Activated CD4-positive, alpha-beta T cell treated with anti-CD3 and anti-CD28 coated beads, Interleukin-2, amount 50 U/mL, for 48 hours (primary cell): ENCODE measurements around the gene OSER1.

Experiments
- DNase-seq, 2 experiments: peaks; one replicate each; pipeline ENCODE4 v3.0.0-alpha.2; 2020

Gene OSER1

GRCh38 chr20:44223721-44224120, 13.2 kb upstream of the OSER1 start:
- DNase-seq, result no peak

GRCh38 chr20:44222633-44223368, 12.2 kb upstream of the OSER1 start:
- DNase-seq, result no peak

GRCh38 chr20:44222027-44222426, 11.5 kb upstream of the OSER1 start:
- no peak for DNase-seq

- no peak for DNase-seq
Measured at GRCh38 chr20:44221368-44221954, 10.9 kb upstream of the OSER1 start.

DNA sequence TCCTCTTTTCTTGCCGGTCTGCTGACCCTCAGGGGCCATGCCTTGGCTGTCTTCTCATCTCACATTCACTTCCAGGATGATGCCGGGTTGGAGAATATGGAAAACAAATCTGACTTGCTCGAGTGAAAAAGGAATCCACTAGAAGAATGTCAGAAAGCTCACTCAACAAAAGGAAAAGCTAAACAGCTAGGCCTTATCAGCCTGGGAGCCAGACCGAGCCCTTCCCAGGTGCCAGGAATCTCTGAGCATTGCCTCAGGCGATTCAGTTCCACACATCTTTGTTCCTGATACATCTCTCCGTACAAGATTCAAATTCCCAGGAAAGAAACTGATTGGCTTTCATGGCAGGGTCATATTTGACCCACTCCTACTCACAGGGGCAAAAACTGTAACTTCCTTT, 9.2 kb upstream of the OSER1 start:
- no peak for DNase-seq

- no peak for DNase-seq
Measured at GRCh38 chr20:44219170-44219730, 8.7 kb upstream of the OSER1 start.

- DNase-seq, result peak; percentile 41 to 45
Measured at GRCh38 chr20:44218446-44218845, 7.9 kb upstream of the OSER1 start.

DNA sequence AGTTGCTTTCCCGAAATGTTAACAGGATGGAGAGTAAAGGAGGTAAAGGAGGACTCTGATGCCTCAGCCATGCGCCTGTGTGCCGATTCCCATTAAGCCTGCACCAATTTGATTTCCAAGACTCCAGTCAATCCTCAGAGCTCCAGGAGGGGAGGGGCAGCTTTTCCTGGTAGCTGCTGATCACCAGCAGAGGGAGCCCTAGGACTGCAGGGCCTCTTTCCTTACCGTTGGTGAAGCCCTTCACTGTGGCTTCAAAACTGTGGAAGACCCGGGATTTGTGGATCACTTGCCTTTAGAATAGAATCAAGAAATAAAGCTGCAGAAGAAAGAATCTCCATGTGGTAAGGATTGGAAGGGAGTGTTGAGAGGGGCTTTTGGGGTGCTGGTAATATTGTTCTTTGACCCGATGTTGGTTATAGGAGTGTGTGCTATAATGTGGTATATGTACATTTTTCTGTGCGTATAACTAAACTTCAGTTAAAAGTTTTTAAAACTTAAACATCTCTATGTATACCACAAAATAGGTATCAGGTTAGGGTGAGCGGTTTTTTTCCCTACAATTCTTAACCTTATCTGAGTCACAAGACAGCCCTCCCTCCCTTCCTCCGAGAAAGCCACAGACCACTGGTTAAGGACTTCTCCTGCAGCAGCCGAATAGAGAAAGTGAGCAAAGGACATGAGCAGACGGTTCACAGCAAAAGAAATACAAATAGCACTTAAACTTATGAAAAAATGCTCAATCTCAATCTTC, 6.9 kb upstream of the OSER1 start:
- peak; percentile 65 to 73 for DNase-seq

GRCh38 chr20:44215125-44215524, 4.6 kb upstream of the OSER1 start:
- DNase-seq, result peak; percentile 77 to 80

DNA sequence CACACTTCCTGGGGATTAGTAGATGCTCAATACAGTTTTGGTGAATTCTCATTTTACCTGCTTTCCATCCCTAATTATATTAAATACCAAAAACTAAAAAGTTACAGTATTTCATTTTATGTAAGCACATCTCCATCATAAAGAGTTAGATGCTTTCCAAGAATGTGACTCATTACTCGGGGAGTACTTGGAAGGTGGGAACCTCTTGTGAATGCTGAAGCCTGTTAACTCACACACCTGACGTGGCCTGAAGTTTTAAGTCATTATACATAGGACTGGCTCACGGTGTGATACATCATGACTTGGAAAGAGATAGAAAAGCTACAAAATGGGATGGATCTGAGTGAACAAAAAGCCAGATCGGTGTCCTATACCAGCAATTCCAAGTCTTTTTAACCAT, 2.2 kb upstream of the OSER1 start:
- DNase-seq, result no peak

GRCh38 chr20:44211177-44212039, 837 bp upstream of the OSER1 start:
- no peak for DNase-seq

DNA sequence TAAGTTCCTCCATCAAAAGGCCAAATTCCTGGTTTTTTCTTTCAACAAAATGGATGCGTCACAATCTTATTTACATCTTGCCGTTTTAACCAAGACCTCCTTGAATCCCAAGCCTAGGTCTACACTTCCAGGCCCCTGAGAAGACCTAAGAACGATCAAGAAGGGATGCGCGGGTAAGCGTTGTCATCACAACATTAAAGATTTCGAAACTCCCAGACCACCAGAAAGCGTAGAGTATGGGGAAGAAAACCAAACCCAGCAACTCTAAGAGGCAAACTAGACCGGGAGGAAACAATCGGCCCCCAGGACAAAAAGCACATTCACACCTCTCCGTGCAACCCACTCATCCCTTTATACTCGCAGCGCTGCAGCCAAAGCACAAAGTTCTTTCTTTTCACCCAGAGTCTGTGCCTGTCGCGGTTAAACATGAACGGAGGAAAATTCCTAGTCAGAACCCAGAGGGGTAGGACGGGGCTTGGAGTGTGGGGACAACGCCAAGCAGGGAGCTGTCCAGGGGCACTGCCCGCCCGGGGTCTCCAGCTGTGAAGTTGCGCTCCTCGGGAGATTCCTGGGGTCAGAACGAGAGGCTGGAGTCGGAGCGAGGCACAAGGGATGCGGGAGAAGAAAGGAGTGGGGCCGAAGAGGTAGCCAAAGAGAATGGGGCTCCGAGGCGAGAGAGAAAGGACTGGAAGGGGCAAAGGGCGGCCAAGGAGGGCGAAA, 725 bp downstream of the OSER1 start:
- DNase-seq, result peak; percentile 17 to 28

DNA sequence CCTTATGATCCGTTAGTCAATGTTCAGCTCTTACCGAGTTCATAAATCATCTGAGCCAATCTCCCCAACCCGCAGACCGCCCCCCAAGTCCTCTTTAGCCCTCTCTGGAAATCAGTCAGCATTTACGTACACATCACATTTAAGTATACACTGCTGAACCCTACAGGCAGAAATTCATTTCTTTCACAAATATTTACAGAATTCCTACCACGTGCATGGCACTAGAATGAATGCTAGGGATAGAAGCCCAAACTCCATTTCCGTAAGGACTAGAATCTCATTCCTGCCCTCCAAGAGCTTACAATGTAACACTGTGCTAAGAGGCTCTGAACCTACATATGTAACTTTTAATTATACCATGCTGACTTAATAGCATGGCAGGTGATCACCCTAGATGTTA, 1.8 kb downstream of the OSER1 start:
- no peak for DNase-seq

- DNase-seq, result no peak
Measured at GRCh38 chr20:44208165-44208564, 2.4 kb downstream of the OSER1 start.

GRCh38 chr20:44207126-44207723, 3.3 kb downstream of the OSER1 start:
- no peak for DNase-seq

- DNase-seq, result no peak
Measured at GRCh38 chr20:44206132-44206531, 4.4 kb downstream of the OSER1 start.

GRCh38 chr20:44204832-44205215, 5.7 kb downstream of the OSER1 start:
- no peak for DNase-seq

DNA sequence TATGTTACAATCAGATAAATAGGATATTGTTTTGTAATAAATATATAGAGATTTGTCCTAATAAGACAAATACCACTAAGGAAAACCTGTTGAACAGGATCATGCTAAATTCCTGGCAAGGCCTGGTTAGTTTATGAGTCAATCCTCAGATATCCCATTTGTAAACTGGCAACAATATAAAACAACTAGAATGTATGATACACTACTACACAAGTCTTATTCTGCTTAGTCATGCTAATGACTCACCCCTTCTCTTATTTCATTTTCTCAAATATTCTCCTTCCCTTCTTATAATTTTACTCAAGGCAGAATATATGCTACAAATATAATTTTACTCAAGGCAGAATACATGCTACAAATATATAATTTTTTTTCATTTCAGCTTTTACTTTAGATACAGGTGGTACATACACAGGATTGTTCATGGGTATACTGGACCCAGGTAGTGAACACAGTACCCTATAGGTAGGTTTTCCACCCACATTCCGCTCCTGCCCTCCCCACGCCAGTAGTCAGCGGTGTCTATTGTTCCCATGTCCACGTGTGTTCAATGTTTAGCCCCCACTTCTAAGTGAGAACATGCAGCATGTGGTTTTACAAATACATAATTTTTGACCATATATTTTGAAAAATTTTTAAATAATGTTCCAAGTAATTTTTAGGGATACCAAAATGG, 6.3 kb downstream of the OSER1 start:
- no peak for DNase-seq

- DNase-seq, result no peak
Measured at GRCh38 chr20:44203161-44203560, 7.4 kb downstream of the OSER1 start.

DNA sequence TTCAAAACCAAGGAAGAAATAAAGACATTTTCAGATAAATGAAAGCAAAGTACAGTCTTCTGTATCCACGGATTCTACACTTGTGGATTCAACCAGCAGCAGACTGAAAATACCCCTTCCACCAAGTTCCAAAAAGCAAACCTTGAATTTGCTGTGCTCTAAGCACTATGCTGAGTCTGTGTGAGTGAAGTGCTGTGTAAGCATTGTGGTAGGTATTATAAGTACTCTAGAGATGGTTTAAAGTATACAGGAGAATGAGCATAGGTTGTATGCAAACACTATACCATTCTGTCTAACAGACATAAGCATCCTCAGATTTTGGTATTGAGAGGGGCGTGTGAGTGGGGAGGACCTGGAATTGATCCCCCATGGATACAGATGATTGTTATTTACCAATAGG, 9.6 kb downstream of the OSER1 start:
- DNase-seq, result no peak

GRCh38 chr20:44200371-44200770, 10.2 kb downstream of the OSER1 start:
- no peak for DNase-seq
